ENCODE data around the gene SPDYE17.
"Not testable (repeated sequence)": the region's sequence is repeated elsewhere in the genome, so short reads cannot be mapped to it uniquely, and the experiment has no call there.

Gene SPDYE17

GRCh38 chr7:76999474-77000107, 32.6 kb downstream of the SPDYE17 start:
- DNase-seq (ENCODE audit: low read depth, low spot score); H3K27ac ChIP-seq: not testable (repeated sequence)

GRCh38 chr7:76998764-76999450, 33.3 kb downstream of the SPDYE17 start:
- H3K27ac ChIP-seq; DNase-seq (ENCODE audit: low read depth, low spot score): not testable (repeated sequence)

- no peak for DNase-seq (ENCODE audit: low read depth, low spot score)
- H3K27ac ChIP-seq, result no peak overlapping the region
These were observed 33.9 kb downstream of the SPDYE17 start for GRCh38 chr7:76998285-76998589.

GRCh38 chr7:76997381-76998284, 34.5 kb downstream of the SPDYE17 start:
- no peak for DNase-seq (ENCODE audit: low read depth, low spot score)
- no peak overlapping the region for H3K27ac ChIP-seq

GRCh38 chr7:76996932-76997331, 35.2 kb downstream of the SPDYE17 start:
- DNase-seq (ENCODE audit: low read depth, low spot score); H3K27ac ChIP-seq: not testable (repeated sequence)

GRCh38 chr7:76994286-76994685, 37.9 kb downstream of the SPDYE17 start:
- not testable (repeated sequence) for H3K27ac ChIP-seq; DNase-seq (ENCODE audit: low read depth, low spot score)

GRCh38 chr7:76993831-76994230, 38.3 kb downstream of the SPDYE17 start:
- not testable (repeated sequence) for H3K27ac ChIP-seq; DNase-seq (ENCODE audit: low read depth, low spot score)

GRCh38 chr7:76992871-76993270, 39.3 kb downstream of the SPDYE17 start:
- not testable (repeated sequence) for DNase-seq (ENCODE audit: low read depth, low spot score); H3K27ac ChIP-seq

GRCh38 chr7:76992204-76992603, 40.0 kb downstream of the SPDYE17 start:
- DNase-seq (ENCODE audit: low read depth, low spot score); H3K27ac ChIP-seq: not testable (repeated sequence)

GRCh38 chr7:76990202-76990601, 42.0 kb downstream of the SPDYE17 start:
- DNase-seq (ENCODE audit: low read depth, low spot score); H3K27ac ChIP-seq: not testable (repeated sequence)

GRCh38 chr7:76985924-76986717, 46.0 kb downstream of the SPDYE17 start:
- H3K27ac ChIP-seq; DNase-seq (ENCODE audit: low read depth, low spot score): not testable (repeated sequence)

GRCh38 chr7:76984784-76985136, 47.4 kb downstream of the SPDYE17 start:
- not testable (repeated sequence) for H3K27ac ChIP-seq; DNase-seq (ENCODE audit: low read depth, low spot score)

- H3K27ac ChIP-seq; DNase-seq (ENCODE audit: low read depth, low spot score): not testable (repeated sequence)
These were observed 48.0 kb downstream of the SPDYE17 start for GRCh38 chr7:76983937-76984783.

- not testable (repeated sequence) for H3K27ac ChIP-seq; DNase-seq (ENCODE audit: low read depth, low spot score)
These were observed 48.8 kb downstream of the SPDYE17 start for GRCh38 chr7:76983333-76983732.

GRCh38 chr7:76982501-76982900, 49.7 kb downstream of the SPDYE17 start:
- not testable (repeated sequence) for DNase-seq (ENCODE audit: low read depth, low spot score)

GRCh38 chr7:76981187-76981970, 50.8 kb downstream of the SPDYE17 start:
- not testable (repeated sequence) for H3K27ac ChIP-seq; DNase-seq (ENCODE audit: low read depth, low spot score)

More at GRCh38 chr7:76982501-76982900, 49.7 kb downstream of the SPDYE17 start:
- not testable (repeated sequence) for H3K27ac ChIP-seq

- not testable (repeated sequence) for H3K27ac ChIP-seq; DNase-seq (ENCODE audit: low read depth, low spot score)
These were observed 51.6 kb downstream of the SPDYE17 start for GRCh38 chr7:76980576-76980975.

- not testable (repeated sequence) for DNase-seq (ENCODE audit: low read depth, low spot score); H3K27ac ChIP-seq
These were observed 54.3 kb downstream of the SPDYE17 start for GRCh38 chr7:76977761-76978367.

Measured in epithelial cell of prostate (primary cell).